IMR-90 (cell line): Measurements from ENCODE around the gene MT1G. TPM values are rescaled to one million over a fixed set of nuclear protein-coding genes. Genes with fewer than 3 reads are reported as not detected.

Experiments used
- ATAC-seq: fragments of 200-7000 bp; cut with Tn5 transposase; 2 replicates; pipeline ENCODE4 v1.9.1; 2020; ENCODE audit warnings: low read depth, mild to moderate bottlenecking, moderate library complexity
- BruUV-seq: library from RNA; stranded (reverse); fragments of 400-500 nt; replicated peaks from 2 replicates; lab custom pipeline; 2021; lab: Mats Ljungman, UMichigan
- CTCF ChIA-PET: fragments of 300-600 bp; formaldehyde crosslinking; extraction: SDS; loops from one replicate; lab custom pipeline; 2021; ENCODE audit warnings: antibody characterized with exemption; lab: Yijun Ruan, JAX
- POLR2A ChIA-PET: fragments of 300-600 bp; sonication (Branson Sonifier 250); formaldehyde crosslinking; loops from one replicate; lab custom pipeline; 2022; ENCODE audit warnings: antibody characterized with exemption; ENCODE audit not compliant: unreplicated experiment; lab: Charles Lee
- DNase-seq: peaks from one replicate; pipeline ENCODE4 v3.0.0; 2013
- H2AFZ ChIP-seq: replicated peaks from 2 replicates; pipeline ENCODE3; 2013; ENCODE audit warnings: low read length, mild to moderate bottlenecking; ENCODE audit not compliant: poor library complexity
- H2AK5ac ChIP-seq: 2 replicates; pipeline ENCODE4 v1.6.1; 2013; ENCODE audit warnings: low read depth, low read length, inconsistent platforms
- H2AK9ac ChIP-seq: replicated peaks from 2 replicates; pipeline ENCODE3; 2013; ENCODE audit warnings: mild to moderate bottlenecking, low read depth, low read length, moderate library complexity; ENCODE audit not compliant: poor library complexity
- H2BK120ac ChIP-seq: 2 replicates; pipeline ENCODE4 v1.6.1; 2013; ENCODE audit warnings: low read depth, low read length, inconsistent platforms
- H2BK15ac ChIP-seq: 3 replicates; pipeline ENCODE4 v1.6.1; 2013; ENCODE audit warnings: low read depth, low read length, inconsistent platforms
- H2BK20ac ChIP-seq: 2 replicates; pipeline ENCODE4 v1.6.1; 2013; ENCODE audit warnings: low read depth, mild to moderate bottlenecking, inconsistent platforms, low read length, moderate library complexity
- H2BK5ac ChIP-seq: 2 replicates; pipeline ENCODE4 v1.6.1; 2013; ENCODE audit warnings: mild to moderate bottlenecking, low read depth, low read length, inconsistent platforms; ENCODE audit not compliant: poor library complexity, severe bottlenecking
- H3K14ac ChIP-seq: replicated peaks from 2 replicates; pipeline ENCODE4 v1.6.1; 2013; ENCODE audit warnings: low read depth, low read length, inconsistent platforms
- H3K18ac ChIP-seq: 2 replicates; pipeline ENCODE4 v1.6.1; 2013; ENCODE audit warnings: low read depth, low read length, control low read depth
- H3K23ac ChIP-seq: 2 replicates; pipeline ENCODE4 v1.6.1; 2013; ENCODE audit warnings: low read depth, low read length, inconsistent platforms
- H3K27ac ChIP-seq: 2 replicates; pipeline ENCODE4 v1.5.1; 2013; ENCODE audit warnings: mild to moderate bottlenecking, control low read depth, low read length; ENCODE audit not compliant: insufficient read depth
- H3K27me3 ChIP-seq: 2 replicates; pipeline ENCODE4 v1.6.1; 2013; ENCODE audit warnings: low read length; ENCODE audit not compliant: control insufficient read depth, insufficient read depth
- H3K36me3 ChIP-seq: 2 replicates; pipeline ENCODE4 v1.6.1; 2013; ENCODE audit warnings: low read length, mixed read lengths; ENCODE audit not compliant: control insufficient read depth, insufficient read depth
- H3K4ac ChIP-seq: 2 replicates; pipeline ENCODE4 v1.6.1; 2013; ENCODE audit warnings: low read depth, low read length, inconsistent platforms
- H3K4me1 ChIP-seq: 2 replicates; pipeline ENCODE4 v1.6.1; 2013; ENCODE audit warnings: low read length, mixed read lengths; ENCODE audit not compliant: control insufficient read depth, insufficient read depth
- H3K4me2 ChIP-seq: 2 replicates; pipeline ENCODE4 v1.6.1; 2013; ENCODE audit warnings: low read depth, mild to moderate bottlenecking, control low read depth, low read length, moderate library complexity
- H3K4me3 ChIP-seq: 2 replicates; pipeline ENCODE4 v1.5.1; 2013; ENCODE audit warnings: low read depth, mild to moderate bottlenecking, control low read depth, low read length, moderate library complexity; ENCODE audit not compliant: insufficient read depth
- H3K56ac ChIP-seq: 2 replicates; pipeline ENCODE4 v1.6.1; 2013; ENCODE audit warnings: low read length, inconsistent platforms; ENCODE audit not compliant: insufficient read depth; ENCODE audit errors: extremely low read depth
- H3K79me1 ChIP-seq, 2 experiments: 2 replicates each; pipeline ENCODE4 v1.6.1; 2013; ENCODE audit warnings: low read length in 2 of 2, inconsistent platforms in 1 of 2, low read depth in 1 of 2
- H3K9ac ChIP-seq: 2 replicates; pipeline ENCODE4 v1.6.1; 2013; ENCODE audit warnings: low read depth, low read length, control low read depth
- H3K9me1 ChIP-seq: 2 replicates; pipeline ENCODE4 v1.6.1; 2013; ENCODE audit warnings: low read length, inconsistent platforms; ENCODE audit not compliant: insufficient read depth
- H3K9me3 ChIP-seq: 2 replicates; pipeline ENCODE4 v1.6.1; 2013; ENCODE audit warnings: low read length; ENCODE audit not compliant: control insufficient read depth, insufficient read depth
- H4K20me1 ChIP-seq: 2 replicates; pipeline ENCODE4 v1.6.1; 2013; ENCODE audit warnings: low read length, inconsistent platforms; ENCODE audit not compliant: insufficient read depth
- H4K5ac ChIP-seq: 2 replicates; pipeline ENCODE4 v1.6.1; 2013; ENCODE audit warnings: mild to moderate bottlenecking, low read depth, low read length, control low read depth
- H4K8ac ChIP-seq, 2 experiments: 2 replicates each; pipeline ENCODE4 v1.6.1; 2013; ENCODE audit warnings: low read depth in 2 of 2, low read length in 2 of 2, control low read depth in 1 of 2, inconsistent platforms in 1 of 2
- H4K91ac ChIP-seq: 2 replicates; pipeline ENCODE4 v1.6.1; 2013; ENCODE audit warnings: low read depth, low read length, inconsistent platforms; ENCODE audit not compliant: insufficient read depth
- BHLHE40 ChIP-seq: fragments of 150-350 bp; IDR thresholded peaks from 2 replicates; pipeline ENCODE4 v1.6.1; 2016; ENCODE audit warnings: mild to moderate bottlenecking, low read depth, low read length
- CEBPB ChIP-seq: IDR thresholded peaks from 2 replicates; pipeline ENCODE4 v1.6.1; 2012; ENCODE audit warnings: low read depth, low read length, improper control_type of control experiment
- CHD1 ChIP-seq: IDR thresholded peaks from 2 replicates; pipeline ENCODE4 v1.6.1; 2012; ENCODE audit warnings: low read depth, low read length, improper control_type of control experiment
- FOS ChIP-seq: fragments of 150-350 bp; IDR thresholded peaks from 2 replicates; pipeline ENCODE4 v1.6.1; 2016; ENCODE audit warnings: low read depth, low read length
- MAFK ChIP-seq: IDR thresholded peaks from 2 replicates; pipeline ENCODE4 v1.6.1; 2012; ENCODE audit warnings: low read depth, low read length, improper control_type of control experiment
- MAZ ChIP-seq: IDR thresholded peaks from 2 replicates; pipeline ENCODE4 v1.6.1; 2012; ENCODE audit warnings: low read depth, mild to moderate bottlenecking, low read length, improper control_type of control experiment, moderate library complexity, borderline replicate concordance
- MXI1 ChIP-seq: IDR thresholded peaks from 2 replicates; pipeline ENCODE4 v1.6.1; 2012; ENCODE audit warnings: low read depth, mild to moderate bottlenecking, low read length, moderate library complexity, borderline replicate concordance
- NFE2L2 ChIP-seq: fragments of 150-350 bp; IDR thresholded peaks from 2 replicates; pipeline ENCODE4 v1.6.1; 2016; ENCODE audit warnings: low read depth, mild to moderate bottlenecking, low read length
- POLR2A ChIP-seq: IDR thresholded peaks from 2 replicates; pipeline ENCODE4 v1.6.1; 2012; ENCODE audit warnings: mild to moderate bottlenecking, low read depth, low read length
- RAD21 ChIP-seq: IDR thresholded peaks from 2 replicates; pipeline ENCODE4 v1.6.1; 2012; ENCODE audit warnings: low read length, improper control_type of control experiment
- RCOR1 ChIP-seq: IDR thresholded peaks from 2 replicates; pipeline ENCODE4 v1.6.1; 2012; ENCODE audit warnings: mild to moderate bottlenecking, low read length, improper control_type of control experiment; ENCODE audit not compliant: insufficient replicate concordance
- RFX5 ChIP-seq: IDR thresholded peaks from 2 replicates; pipeline ENCODE4 v1.8.0; 2012; ENCODE audit warnings: low read depth, mild to moderate bottlenecking, low read length, moderate library complexity
- SMC3 ChIP-seq: fragments of 150-350 bp; IDR thresholded peaks from 2 replicates; pipeline ENCODE4 v1.6.1; 2016; ENCODE audit warnings: low read depth, mild to moderate bottlenecking, antibody characterized with exemption, low read length, moderate library complexity
- USF2 ChIP-seq: fragments of 150-350 bp; IDR thresholded peaks from 2 replicates; pipeline ENCODE4 v1.6.1; 2017; ENCODE audit warnings: mild to moderate bottlenecking, antibody characterized with exemption, low read length, low read depth
- WGBS, 2 experiments: methylation state at CpG; one replicate each; pipeline versions ENCODE4 v1.1.5 to v1.1.7; 2013; ENCODE audit warnings: missing lambda C conversion rate in 2 of 2; ENCODE audit not compliant: insufficient read length in 1 of 2; ENCODE audit errors: extremely low coverage in 2 of 2; 5-methylcytosine and 5-hydroxymethylcytosine counted together
- dilution Hi-C: fragments of 300-500 bp; cut with HindIII; formaldehyde crosslinking; loops from one replicate; pipeline ENCODE4 v1.14.3; 2018; ENCODE audit warnings: low sequenced_read_pairs; ENCODE audit not compliant: unreplicated experiment
- in situ Hi-C: fragments of 300-500 bp; cut with MboI; formaldehyde crosslinking; loops from 3 replicates; pipeline ENCODE4 v1.14.3; 2019; ENCODE audit warnings: low sequenced_read_pairs, inconsistent platforms, mixed read lengths
- intact Hi-C: fragments of 100-400 bp; cut with micrococcal nuclease; formaldehyde crosslinking; loops from 2 replicates; pipeline ENCODE4 v1.10.0; 2022
- polyA plus RNA-seq, 3 experiments: library from polyadenylated mRNA; depleted of rRNA; stranded (reverse); fragments of >200 nt; gene quantifications; 2 replicates each; pipeline ENCODE4 v1.2.3, GENCODE V29; 2012; ENCODE audit warnings: low replicate concordance in 1 of 3
- total RNA-seq: library from RNA; depleted of rRNA; stranded (reverse); fragments of >200 nt; gene quantifications from 2 replicates; pipeline ENCODE4 v1.2.3, GENCODE V29; 2012
- TF ChIP-seq, protein P1 (sequence below): conservative IDR thresholded peaks from 2 replicates; pipeline ENCODE4 v1.5.1; 2012; ENCODE audit warnings: mild to moderate bottlenecking, low read depth, low read length, improper control_type of control experiment
- TF ChIP-seq, protein P2 (sequence below): fragments of 150-350 bp; IDR thresholded peaks from 2 replicates; pipeline ENCODE4 v1.6.1; 2016; ENCODE audit warnings: low read depth, mild to moderate bottlenecking, low read length, moderate library complexity, borderline replicate concordance

MT1G gene
- total and polyA plus RNA-seq, 2 of the 4 experiments (the other 2 are of a cell fraction), result 0.48 TPM; not detected in 1

- H3K9me1 ChIP-seq, result peaks cover 3% of the 10 kb centered on the region; the same call in 1 of the 2 replicates
- H3K36me3 ChIP-seq, result no peaks in the 10 kb centered on the region
- H3K4me2 ChIP-seq, result no peak overlapping the region
- TF ChIP-seq SMC3 (no peak), POLR2A (no peak), MAFK (no peak), MXI1 (no peak), BHLHE40 (no peak), RAD21 (no peak), RFX5 (no peak), RCOR1 (no peak), FOS (no peak), MAZ (no peak), CEBPB (no peak), CHD1 (no peak), NFE2L2 (no peak), USF2 (no peak)
- TF ChIP-seq, protein P1, sequence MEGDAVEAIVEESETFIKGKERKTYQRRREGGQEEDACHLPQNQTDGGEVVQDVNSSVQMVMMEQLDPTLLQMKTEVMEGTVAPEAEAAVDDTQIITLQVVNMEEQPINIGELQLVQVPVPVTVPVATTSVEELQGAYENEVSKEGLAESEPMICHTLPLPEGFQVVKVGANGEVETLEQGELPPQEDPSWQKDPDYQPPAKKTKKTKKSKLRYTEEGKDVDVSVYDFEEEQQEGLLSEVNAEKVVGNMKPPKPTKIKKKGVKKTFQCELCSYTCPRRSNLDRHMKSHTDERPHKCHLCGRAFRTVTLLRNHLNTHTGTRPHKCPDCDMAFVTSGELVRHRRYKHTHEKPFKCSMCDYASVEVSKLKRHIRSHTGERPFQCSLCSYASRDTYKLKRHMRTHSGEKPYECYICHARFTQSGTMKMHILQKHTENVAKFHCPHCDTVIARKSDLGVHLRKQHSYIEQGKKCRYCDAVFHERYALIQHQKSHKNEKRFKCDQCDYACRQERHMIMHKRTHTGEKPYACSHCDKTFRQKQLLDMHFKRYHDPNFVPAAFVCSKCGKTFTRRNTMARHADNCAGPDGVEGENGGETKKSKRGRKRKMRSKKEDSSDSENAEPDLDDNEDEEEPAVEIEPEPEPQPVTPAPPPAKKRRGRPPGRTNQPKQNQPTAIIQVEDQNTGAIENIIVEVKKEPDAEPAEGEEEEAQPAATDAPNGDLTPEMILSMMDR, result no peak
- TF ChIP-seq, protein P2, sequence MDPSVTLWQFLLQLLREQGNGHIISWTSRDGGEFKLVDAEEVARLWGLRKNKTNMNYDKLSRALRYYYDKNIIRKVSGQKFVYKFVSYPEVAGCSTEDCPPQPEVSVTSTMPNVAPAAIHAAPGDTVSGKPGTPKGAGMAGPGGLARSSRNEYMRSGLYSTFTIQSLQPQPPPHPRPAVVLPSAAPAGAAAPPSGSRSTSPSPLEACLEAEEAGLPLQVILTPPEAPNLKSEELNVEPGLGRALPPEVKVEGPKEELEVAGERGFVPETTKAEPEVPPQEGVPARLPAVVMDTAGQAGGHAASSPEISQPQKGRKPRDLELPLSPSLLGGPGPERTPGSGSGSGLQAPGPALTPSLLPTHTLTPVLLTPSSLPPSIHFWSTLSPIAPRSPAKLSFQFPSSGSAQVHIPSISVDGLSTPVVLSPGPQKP, result no peak
- H3K4me3 ChIP-seq, result no peak overlapping the region
- no peak overlapping the region for H2BK20ac ChIP-seq
- no peak overlapping the region for H2AK5ac ChIP-seq
- peaks cover 1% of the 10 kb centered on the region; the same call in 1 of the 2 replicates for H3K9me3 ChIP-seq
- H3K27ac ChIP-seq, result no peak overlapping the region
- ATAC-seq (no peak), DNase-seq (peak; percentile 17)
- H3K9ac ChIP-seq, result no peak overlapping the region
- no peaks in the 10 kb centered on the region for H3K79me1 ChIP-seq
- peak overlapping the region; percentile 47 for H2AFZ ChIP-seq
- H3K56ac ChIP-seq, result no peak overlapping the region
- intact Hi-C loops, result no loop called here
- no peaks in the 10 kb centered on the region for H3K27me3 ChIP-seq
- no peak overlapping the region for H4K8ac ChIP-seq
- H4K20me1 ChIP-seq, result no peaks in the 10 kb centered on the region
- ChIA-PET POLR2A (no interaction called here), CTCF (no interaction called here)
- H2BK120ac ChIP-seq, result no peak overlapping the region
- H3K14ac ChIP-seq, result 0 out of 2 replicates have a peak overlapping the region, but pooled peaks have one; percentile 8
- in situ Hi-C loops, result loop anchor here (10.0 kb wide), 1 partner anchor 207 kb away; no protein-coding TSS in a partner anchor
- no peak overlapping the region for H3K4ac ChIP-seq
- BruUV-seq, result no TSS peak
- 78% methylated on average over 3 of the region's 4 CpGs; no CpG with 5 or more reads in 1 of the 2 experiments for WGBS, 2 experiments
- H2AK9ac ChIP-seq, result no peak overlapping the region
- H4K91ac ChIP-seq, result no peak overlapping the region
- H3K23ac ChIP-seq, result no peak overlapping the region
- no peaks in the 10 kb centered on the region for H3K4me1 ChIP-seq
- no peak overlapping the region for H2BK5ac ChIP-seq
- H4K5ac ChIP-seq, result no peak overlapping the region
- dilution Hi-C loops, result no loop called here
- H3K18ac ChIP-seq, result no peak overlapping the region
- no peak overlapping the region for H2BK15ac ChIP-seq
These were observed 24.0 kb upstream of the MT1G start for GRCh38 chr16:56691885-56692284.
